K562 (cell line): ENCODE measurements around the gene ETS1. TPM values are rescaled to one million over a fixed set of nuclear protein-coding genes. Genes with fewer than 3 reads are reported as not detected.

Experiments
- ATAC-seq: fragments of 200-7000 bp; cut with Tn5 transposase; 3 replicates; pipeline ENCODE4 v1.9.1; 2020; ENCODE audit warnings: moderate library complexity
- BruUV-seq: library from RNA; stranded (reverse); fragments of 400-500 nt; replicated peaks from 2 replicates; lab custom pipeline; 2021; lab: Mats Ljungman, UMichigan
- CTCF ChIA-PET: fragments of 300-600 bp; formaldehyde crosslinking; extraction: SDS; loops from one replicate; lab custom pipeline; 2021; ENCODE audit warnings: low intra/inter-chr PET ratio; lab: Yijun Ruan, JAX
- POLR2A ChIA-PET: fragments of 300-600, 350-650 bp; sonication (Branson Sonifier 250); formaldehyde crosslinking; extraction: SDS; loops from one replicate; lab custom pipeline; 2021; ENCODE audit warnings: antibody characterized with exemption, inconsistent platforms; lab: Yijun Ruan, JAX
- DNase-seq, 4 experiments: peaks; one replicate each; pipeline versions ENCODE4 v3.0.0 to v3.0.0-alpha.2; 2011 to 2018; ENCODE audit warnings: low spot score in 3 of 4, mixed read lengths in 3 of 4; ENCODE audit errors: extremely low read depth in 1 of 4
- FAIRE-seq: peaks from 2 replicates; lab custom pipeline; 2011; peaks lifted over from hg19 to GRCh38; lab: Jason Lieb, UNC
- H2AFZ ChIP-seq: 2 replicates; pipeline ENCODE4 v1.6.0; 2011; ENCODE audit warnings: low read depth, low read length, control low read depth, inconsistent platforms
- H3K27ac ChIP-seq: fragments of 200-600 bp; 3 replicates; pipeline ENCODE4 v1.8.0; 2011; ENCODE audit warnings: low read depth, mild to moderate bottlenecking, control low read depth, inconsistent platforms, low read length, moderate library complexity, mixed read lengths; ENCODE audit errors: extremely low read depth
- H3K27me3 ChIP-seq, 2 experiments: fragments of 300-600 bp in 1 of 2; 2 replicates in 1 of 2; 3 replicates in 1 of 2; pipeline versions ENCODE4 v1.6.0 to v1.8.0; 2011; ENCODE audit warnings: inconsistent platforms in 2 of 2, low read length in 2 of 2, mild to moderate bottlenecking in 1 of 2, mixed read lengths in 1 of 2, moderate library complexity in 1 of 2; ENCODE audit not compliant: control insufficient read depth in 2 of 2, insufficient read depth in 2 of 2
- H3K36me3 ChIP-seq: fragments of 300-600 bp; 3 replicates; pipeline ENCODE4 v1.8.0; 2011; ENCODE audit warnings: mild to moderate bottlenecking, low read length, inconsistent platforms; ENCODE audit not compliant: control insufficient read depth, insufficient read depth
- H3K4me1 ChIP-seq, 2 experiments: fragments of 200-600 bp in 1 of 2; replicated peaks in 1 of 2; 2 replicates in 1 of 2; 3 replicates in 1 of 2; pipeline versions ENCODE4 v1.5.1 to v1.8.0; 2011; ENCODE audit warnings: inconsistent platforms in 2 of 2, low read length in 2 of 2, mild to moderate bottlenecking in 1 of 2, mixed read lengths in 1 of 2, moderate library complexity in 1 of 2; ENCODE audit not compliant: control insufficient read depth in 2 of 2, insufficient read depth in 2 of 2
- H3K4me2 ChIP-seq: 2 replicates; pipeline ENCODE4 v1.6.1; 2011; ENCODE audit warnings: low read length, control low read depth, inconsistent platforms, mixed read lengths; ENCODE audit not compliant: insufficient read depth
- H3K4me3 ChIP-seq: fragments of 200-600 bp; sonication (generic), shearing (Covaris generic); 2 replicates; pipeline ENCODE4 v1.5.1; 2016; ENCODE audit warnings: control low read depth, inconsistent platforms
- H3K79me2 ChIP-seq: fragments of 200-600 bp; 3 replicates; pipeline ENCODE4 v1.8.0; 2011; ENCODE audit warnings: low read length, inconsistent platforms; ENCODE audit not compliant: control insufficient read depth, insufficient read depth
- H3K9ac ChIP-seq, 2 experiments: 2 replicates each; pipeline versions ENCODE4 v1.6.0 to v1.6.1; 2011; ENCODE audit warnings: low read depth in 2 of 2, low read length in 2 of 2, control low read depth in 1 of 2, inconsistent platforms in 1 of 2, mild to moderate bottlenecking in 1 of 2, mixed read lengths in 1 of 2; ENCODE audit not compliant: insufficient read depth in 1 of 2
- H3K9me1 ChIP-seq: one replicate; pipeline ENCODE4 v1.6.0; 2011; ENCODE audit warnings: inconsistent platforms, mild to moderate bottlenecking, low read length, moderate library complexity; ENCODE audit not compliant: control insufficient read depth, insufficient read depth
- H3K9me3 ChIP-seq: replicated peaks from 2 replicates; pipeline ENCODE4 v1.5.1; 2011; ENCODE audit warnings: low read depth, low read length, inconsistent platforms; ENCODE audit not compliant: control insufficient read depth, insufficient read depth
- H4K20me1 ChIP-seq: replicated peaks from 2 replicates; pipeline ENCODE4 v1.6.1; 2011; ENCODE audit warnings: low read length, inconsistent platforms, mixed read lengths; ENCODE audit not compliant: control insufficient read depth, insufficient read depth
- BRCA1 ChIP-seq, 2 experiments: fragments of 450-650 bp in 1 of 2; sonication (generic) in 1 of 2; formaldehyde crosslinking in 1 of 2; IDR thresholded peaks; 2 replicates each; pipeline versions ENCODE4 v1.5.0 to v1.6.1; 2017 to 2020; ENCODE audit warnings: mild to moderate bottlenecking in 1 of 2, missing genetic modification reagents in 1 of 2
- DPF2 ChIP-seq: fragments of 450-650 bp; IDR thresholded peaks from 2 replicates; pipeline ENCODE4 v1.6.1; 2016
- ELF1 ChIP-seq: fragments of 200-800 bp; sonication (Bioruptor generic); IDR thresholded peaks from 2 replicates; pipeline ENCODE4 v1.6.1; 2016; ENCODE audit warnings: missing genetic modification characterization, missing compliant biosample characterization
- POLR2H ChIP-seq: IDR thresholded peaks from 2 replicates; pipeline ENCODE4 v1.6.1; 2016; ENCODE audit warnings: missing genetic modification characterization, low read depth, mild to moderate bottlenecking, control low read depth, missing compliant biosample characterization, moderate library complexity
- RAD51 ChIP-seq: fragments of 450-650 bp; IDR thresholded peaks from 2 replicates; pipeline ENCODE4 v1.7.1; 2016; ENCODE audit warnings: low read depth, mild to moderate bottlenecking, borderline replicate concordance
- SREBF2 ChIP-seq: sonication (generic); formaldehyde crosslinking; IDR thresholded peaks from 2 replicates; pipeline ENCODE4 v1.4.0; 2020; ENCODE audit warnings: mild to moderate bottlenecking, missing genetic modification reagents
- ZNF408 ChIP-seq: fragments of 250-450 bp; sonication (Bioruptor Pico); IDR thresholded peaks from 2 replicates; pipeline ENCODE4 v1.4.0; 2020; ENCODE audit warnings: low read depth, mild to moderate bottlenecking, moderate library complexity
- WGBS: fragments of 100-300 bp; shearing (Covaris generic); methylation state at CpG from one replicate; pipeline ENCODE4 v1.1.6; 2016; ENCODE audit warnings: low coverage, mixed read lengths; ENCODE audit not compliant: insufficient coverage; ENCODE audit errors: missing lambda C conversion rate; 5-methylcytosine and 5-hydroxymethylcytosine counted together
- in situ Hi-C: fragments of 300-500 bp; cut with MboI; formaldehyde crosslinking; loops from 4 replicates; pipeline ENCODE4 v1.15.0; 2018; ENCODE audit warnings: inconsistent platforms, mixed read lengths
- intact Hi-C: fragments of 100-400 bp; cut with micrococcal nuclease; formaldehyde crosslinking; loops from 2 replicates; pipeline ENCODE4 v1.14.2; 2022
- polyA plus RNA-seq, 8 experiments: library from polyadenylated mRNA; depleted of rRNA in 4 of 8; stranded (reverse) in 5 of 8; unstranded in 3 of 8; fragments of >200 nt; fragmentation: Nextera tagmentation in 2 of 8; fragmentation: Illumina TruSeq in 1 of 8; extraction: Ambion mirVana in 2 of 8; extraction: Trizol in 1 of 8; gene quantifications; 2 replicates each; pipeline versions ENCODE4 v1.2.1 to v1.2.3, GENCODE V29; 2011 to 2014; ENCODE audit warnings: inconsistent platforms in 1 of 8, missing spikeins in 1 of 8
- total RNA-seq, 7 experiments: library from RNA; depleted of rRNA in 6 of 7; stranded (reverse); fragments of >200 nt in 6 of 7; fragmentation: Illumina TruSeq in 2 of 7; extraction: Trizol in 2 of 7; gene quantifications; 2 replicates each; pipeline versions ENCODE4 v1.2.1 to v1.2.3, GENCODE V29; 2011 to 2021; ENCODE audit warnings: low replicate concordance in 1 of 7
- TF ChIP-seq, protein P1 (sequence below): fragments of 450-650 bp; IDR thresholded peaks from 2 replicates; pipeline ENCODE4 v1.6.1; 2016; ENCODE audit warnings: mild to moderate bottlenecking
- TF ChIP-seq, protein P2 (sequence below): sonication (generic); formaldehyde crosslinking; IDR thresholded peaks from 2 replicates; pipeline ENCODE4 v1.8.0; 2022; ENCODE audit warnings: mild to moderate bottlenecking, missing genetic modification reagents, borderline replicate concordance

Gene ETS1
- total and polyA plus RNA-seq, 9 of the 15 experiments (the other 6 are each of a cell fraction or from before 2014, with no cell fraction given), result 0.04 to 1.4 (median 0.23) TPM

- ATAC-seq, result no peak
- in situ Hi-C loops, result no loop called here
- intact Hi-C loops, result no loop called here
- ChIA-PET POLR2A (no interaction called here), CTCF (no interaction called here)
- no peaks in the 10 kb centered on the region for H3K27me3 ChIP-seq
- no peak overlapping the region for H2AFZ ChIP-seq
- H3K9me3 ChIP-seq, result no peaks in the 10 kb centered on the region
- H3K4me2 ChIP-seq, result no peak overlapping the region
- H3K27ac ChIP-seq, result no peak overlapping the region
- H4K20me1 ChIP-seq, result no peaks in the 10 kb centered on the region
- DNase-seq, result no peak
- TF ChIP-seq DPF2, result no peak
- TF ChIP-seq ZNF408, result no peak
- TF ChIP-seq ELF1 (tag), result no peak
- WGBS, result 3% methylated on average over 3 of the region's 3 CpGs
- no peaks in the 10 kb centered on the region; a peak in 1 of 5 replicates for H3K4me1 ChIP-seq
- no peaks in the 10 kb centered on the region for H3K79me2 ChIP-seq
- FAIRE-seq, result no peak
- H3K9me1 ChIP-seq, result no peaks in the 10 kb centered on the region
- no peak overlapping the region for H3K9ac ChIP-seq
- BruUV-seq, result no TSS peak
- no peaks in the 10 kb centered on the region for H3K36me3 ChIP-seq
- H3K4me3 ChIP-seq, result no peak overlapping the region
Measured at GRCh38 chr11:128471138-128471661, 116.2 kb downstream of the ETS1 start.

DNA sequence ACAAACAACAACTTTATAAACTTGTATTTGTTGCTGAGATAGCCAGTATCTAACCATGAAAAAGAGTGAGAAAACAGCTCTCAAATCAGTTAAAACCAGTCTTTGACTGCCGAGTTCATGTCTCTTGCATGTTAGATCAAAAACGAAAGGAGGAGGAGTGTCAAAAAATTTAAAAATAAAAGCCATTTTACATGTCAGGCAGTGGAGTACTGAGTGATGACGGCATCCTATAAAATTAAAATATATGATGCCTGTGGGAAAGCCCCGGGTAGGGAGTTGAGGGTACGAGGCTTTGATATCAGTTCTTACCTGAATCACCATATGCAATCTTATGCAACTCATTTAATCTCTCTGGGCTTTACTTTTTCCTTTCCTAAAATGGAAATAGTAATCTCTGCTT, 117.3 kb downstream of the ETS1 start:
- Histone ChIP-seq H3K4me1 (no peaks in the 10 kb centered on the region), H3K9me3 (no peaks in the 10 kb centered on the region), H3K4me2 (no peak overlapping the region), H3K79me2 (no peaks in the 10 kb centered on the region), H3K9me1 (no peaks in the 10 kb centered on the region), H4K20me1 (no peaks in the 10 kb centered on the region), H3K4me3 (no peak overlapping the region), H3K9ac (no peak overlapping the region), H3K27me3 (no peaks in the 10 kb centered on the region), H2AFZ (no peak overlapping the region), H3K27ac (no peak overlapping the region), H3K36me3 (no peaks in the 10 kb centered on the region)
- ChIA-PET CTCF (no interaction called here), POLR2A (no interaction called here)
- ATAC-seq (no peak), FAIRE-seq (no peak), DNase-seq (no peak)
- TF ChIP-seq BRCA1 (IDR thresholded peaks at IDR 0.05), result no peak
- no peak for TF ChIP-seq BRCA1 (CRISPR knock-in tag; IDR thresholded peaks at IDR 0.05)
- no peak for TF ChIP-seq SREBF2 (CRISPR knock-in tag)
- TF ChIP-seq, protein P1, sequence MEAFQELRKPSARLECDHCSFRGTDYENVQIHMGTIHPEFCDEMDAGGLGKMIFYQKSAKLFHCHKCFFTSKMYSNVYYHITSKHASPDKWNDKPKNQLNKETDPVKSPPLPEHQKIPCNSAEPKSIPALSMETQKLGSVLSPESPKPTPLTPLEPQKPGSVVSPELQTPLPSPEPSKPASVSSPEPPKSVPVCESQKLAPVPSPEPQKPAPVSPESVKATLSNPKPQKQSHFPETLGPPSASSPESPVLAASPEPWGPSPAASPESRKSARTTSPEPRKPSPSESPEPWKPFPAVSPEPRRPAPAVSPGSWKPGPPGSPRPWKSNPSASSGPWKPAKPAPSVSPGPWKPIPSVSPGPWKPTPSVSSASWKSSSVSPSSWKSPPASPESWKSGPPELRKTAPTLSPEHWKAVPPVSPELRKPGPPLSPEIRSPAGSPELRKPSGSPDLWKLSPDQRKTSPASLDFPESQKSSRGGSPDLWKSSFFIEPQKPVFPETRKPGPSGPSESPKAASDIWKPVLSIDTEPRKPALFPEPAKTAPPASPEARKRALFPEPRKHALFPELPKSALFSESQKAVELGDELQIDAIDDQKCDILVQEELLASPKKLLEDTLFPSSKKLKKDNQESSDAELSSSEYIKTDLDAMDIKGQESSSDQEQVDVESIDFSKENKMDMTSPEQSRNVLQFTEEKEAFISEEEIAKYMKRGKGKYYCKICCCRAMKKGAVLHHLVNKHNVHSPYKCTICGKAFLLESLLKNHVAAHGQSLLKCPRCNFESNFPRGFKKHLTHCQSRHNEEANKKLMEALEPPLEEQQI, result no peak
- TF ChIP-seq POLR2H (tag), result no peak
- no peak for TF ChIP-seq RAD51
- TF ChIP-seq, protein P2, sequence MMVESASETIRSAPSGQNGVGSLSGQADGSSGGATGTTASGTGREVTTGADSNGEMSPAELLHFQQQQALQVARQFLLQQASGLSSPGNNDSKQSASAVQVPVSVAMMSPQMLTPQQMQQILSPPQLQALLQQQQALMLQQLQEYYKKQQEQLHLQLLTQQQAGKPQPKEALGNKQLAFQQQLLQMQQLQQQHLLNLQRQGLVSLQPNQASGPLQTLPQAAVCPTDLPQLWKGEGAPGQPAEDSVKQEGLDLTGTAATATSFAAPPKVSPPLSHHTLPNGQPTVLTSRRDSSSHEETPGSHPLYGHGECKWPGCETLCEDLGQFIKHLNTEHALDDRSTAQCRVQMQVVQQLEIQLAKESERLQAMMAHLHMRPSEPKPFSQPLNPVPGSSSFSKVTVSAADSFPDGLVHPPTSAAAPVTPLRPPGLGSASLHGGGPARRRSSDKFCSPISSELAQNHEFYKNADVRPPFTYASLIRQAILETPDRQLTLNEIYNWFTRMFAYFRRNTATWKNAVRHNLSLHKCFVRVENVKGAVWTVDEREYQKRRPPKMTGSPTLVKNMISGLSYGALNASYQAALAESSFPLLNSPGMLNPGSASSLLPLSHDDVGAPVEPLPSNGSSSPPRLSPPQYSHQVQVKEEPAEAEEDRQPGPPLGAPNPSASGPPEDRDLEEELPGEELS (CRISPR knock-in tag), result no peak
- BruUV-seq, result no TSS peak
- in situ Hi-C loops, result no loop called here
- WGBS, result 2% methylated on average over 5 of the region's 5 CpGs
- intact Hi-C loops, result no loop called here
